HG03095 (cell line): ENCODE measurements around the gene RTTN.
A peak's percentile ranks its signal among the peaks of the same experiment; 100 is the strongest.
"Not testable (repeated sequence)": the region's sequence is repeated elsewhere in the genome, so short reads cannot be mapped to it uniquely, and the experiment has no call there.

Source experiments
- ATAC-seq: cut with Tn5 transposase; IDR thresholded peaks from one replicate; pipeline ENCODE4 v1.9.1; 2021; ENCODE audit warnings: moderate library complexity; ENCODE audit not compliant: unreplicated experiment

The RTTN gene, protein sequence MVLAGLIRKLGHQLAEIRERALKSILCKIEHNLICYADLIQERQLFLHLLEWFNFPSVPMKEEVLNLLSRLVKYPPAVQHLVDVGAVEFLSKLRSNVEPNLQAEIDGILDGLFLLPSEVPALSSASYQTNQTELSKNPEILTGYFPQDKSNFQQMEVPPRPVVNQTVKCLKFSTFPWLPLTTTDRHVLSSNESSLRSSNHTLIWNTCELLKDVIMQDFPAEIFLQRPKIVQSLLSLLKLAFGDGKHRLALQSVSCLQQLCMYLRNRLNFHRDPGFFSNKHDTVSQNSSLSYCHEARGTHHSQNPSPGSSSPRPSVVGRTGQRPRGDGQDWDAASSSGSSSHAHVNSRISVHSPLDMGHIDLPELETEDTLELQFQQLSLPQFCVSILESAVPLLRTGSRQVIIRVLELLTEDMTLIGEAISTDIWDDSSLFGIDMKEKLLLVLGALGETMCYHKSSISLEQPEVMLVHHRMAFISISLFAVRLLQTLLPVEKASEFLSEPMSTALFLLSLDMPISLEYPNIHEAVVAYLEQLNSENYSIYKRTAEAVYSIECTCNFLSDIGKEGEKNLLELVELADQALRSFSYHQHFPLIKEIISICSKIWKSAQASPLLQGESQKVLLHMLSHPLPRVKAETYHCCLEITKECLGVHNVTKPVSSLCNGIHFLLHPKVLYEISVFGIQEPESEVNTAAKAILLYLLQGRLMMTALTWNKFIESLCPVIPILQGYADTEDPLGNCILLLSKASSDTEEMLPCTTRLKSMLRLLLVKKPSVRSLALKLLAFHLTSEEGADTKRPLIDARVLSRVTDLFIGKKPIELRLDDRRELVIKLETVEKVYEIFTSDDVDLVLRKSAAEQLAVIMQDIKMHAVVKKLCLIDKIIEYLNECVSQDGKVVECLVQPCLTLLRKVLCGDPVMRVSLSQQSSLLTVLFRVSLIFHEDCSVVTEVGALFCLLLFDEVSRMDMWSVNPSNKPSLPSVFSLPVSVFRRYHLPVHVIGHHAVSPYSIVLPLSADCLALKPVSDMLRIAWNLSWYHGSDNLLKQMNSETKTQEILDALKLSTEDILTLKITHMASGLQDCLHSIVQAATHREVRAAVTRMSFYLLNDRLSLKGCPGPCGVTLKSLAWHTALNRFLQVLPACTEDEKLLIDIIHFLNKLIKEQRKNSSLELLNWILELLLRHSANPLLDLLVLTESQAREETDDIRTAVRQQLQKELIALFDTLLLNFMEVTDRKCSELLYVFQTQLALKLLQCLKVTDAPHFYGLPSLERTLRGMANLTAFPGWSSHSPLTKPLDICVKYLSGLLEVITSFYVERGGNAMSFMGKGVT (N-terminal part only)

GRCh38 chr18:70205421-70206397 is at the start of gene RTTN:
TSS of gene RTTN (minus strand) at chr18:70205687. CDS start at chr18:70205658, 29 bp downstream.
- peak; percentile 98 for ATAC-seq

DNA sequence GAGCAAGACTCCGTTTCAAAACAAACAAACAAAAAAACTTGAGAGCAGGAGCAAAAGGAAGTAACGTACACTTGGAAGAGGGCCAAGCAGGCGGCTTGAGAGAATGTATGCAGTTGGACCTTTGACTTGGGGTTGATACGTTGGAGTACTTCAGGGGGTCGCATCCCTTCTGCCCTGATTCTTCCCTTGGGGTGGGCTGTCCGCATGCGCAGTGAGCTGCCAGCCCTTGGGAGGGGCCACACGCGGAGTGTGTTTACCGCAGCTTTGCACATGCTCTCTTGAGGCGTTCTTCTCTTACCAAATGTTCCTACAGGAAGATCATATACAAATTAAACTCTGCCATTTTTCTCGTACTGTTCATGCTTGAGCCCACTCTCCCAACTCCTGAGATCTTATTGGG is 45.3 kb upstream of the RTTN start:
- ATAC-seq: no peak

DNA sequence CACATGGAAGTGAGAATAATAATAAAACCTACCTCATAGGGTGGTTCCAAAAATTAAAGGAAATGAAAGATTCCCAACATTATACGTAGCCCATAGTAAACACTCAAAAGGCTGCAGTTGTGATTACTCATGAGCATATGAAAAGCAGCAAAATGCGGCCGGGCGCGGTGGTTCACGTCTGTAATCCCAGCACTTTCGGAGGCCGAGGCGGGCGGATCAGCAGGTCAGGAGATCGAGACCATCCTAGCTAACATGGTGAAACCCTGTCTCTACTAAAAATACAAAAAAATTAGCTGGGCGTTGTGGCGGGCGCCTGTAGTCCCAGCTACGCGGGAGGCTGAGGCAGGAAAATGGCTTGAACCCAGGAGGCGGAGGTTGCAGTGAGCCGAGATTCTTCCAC is 44.4 kb upstream of the RTTN start:
- not testable (repeated sequence) for ATAC-seq

DNA sequence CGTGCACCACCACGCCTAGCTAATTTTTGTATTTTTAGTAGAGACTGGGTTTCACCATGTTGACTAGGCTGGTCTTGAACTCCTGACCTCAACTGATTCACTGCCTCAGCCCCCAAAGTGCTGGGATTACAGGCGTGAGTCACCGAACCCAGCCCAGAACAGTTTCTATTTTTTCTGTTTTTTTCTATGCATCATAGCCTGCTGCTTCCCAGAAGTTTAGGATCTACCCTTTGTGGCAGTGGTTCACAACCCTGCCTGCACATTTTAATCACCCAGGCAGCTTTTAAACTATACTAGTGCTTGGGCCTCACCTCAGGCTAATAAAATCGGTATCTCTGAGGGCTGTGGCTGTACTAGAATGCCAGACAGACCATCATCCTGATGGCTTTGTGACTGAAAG is 43.6 kb upstream of the RTTN start:
- ATAC-seq: no peak

- ATAC-seq: no peak
Observed at GRCh38 chr18:70246061-70246466, 40.6 kb upstream of the RTTN start.

- ATAC-seq: no peak
Observed at GRCh38 chr18:70243131-70243929, 37.8 kb upstream of the RTTN start.

GRCh38 chr18:70236921-70237320 is 31.4 kb upstream of the RTTN start:
- not testable (repeated sequence) for ATAC-seq

DNA sequence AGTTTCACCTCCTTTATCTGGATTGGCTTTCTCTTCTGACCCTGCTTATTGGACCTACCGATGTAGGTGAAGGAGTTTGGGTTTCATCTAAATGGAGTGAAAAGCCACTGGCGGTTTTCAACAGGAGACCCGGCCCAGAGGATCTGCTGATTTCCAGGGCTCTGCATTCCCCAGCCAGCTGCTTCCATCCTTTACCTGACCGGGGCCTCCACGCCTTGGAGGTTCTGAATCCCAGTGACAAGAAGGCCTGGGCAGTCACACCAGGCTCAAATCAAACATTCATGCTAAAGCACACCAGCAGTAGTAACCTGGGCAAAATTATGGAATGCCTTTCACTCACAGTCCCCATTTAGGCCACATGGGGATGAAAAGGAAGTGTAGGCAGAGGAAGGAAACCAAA is 30.0 kb upstream of the RTTN start:
- no peak for ATAC-seq

- no peak for ATAC-seq
Observed at GRCh38 chr18:70234667-70235459, 29.4 kb upstream of the RTTN start.

- ATAC-seq: no peak
Observed at GRCh38 chr18:70233974-70234373, 28.5 kb upstream of the RTTN start.

DNA sequence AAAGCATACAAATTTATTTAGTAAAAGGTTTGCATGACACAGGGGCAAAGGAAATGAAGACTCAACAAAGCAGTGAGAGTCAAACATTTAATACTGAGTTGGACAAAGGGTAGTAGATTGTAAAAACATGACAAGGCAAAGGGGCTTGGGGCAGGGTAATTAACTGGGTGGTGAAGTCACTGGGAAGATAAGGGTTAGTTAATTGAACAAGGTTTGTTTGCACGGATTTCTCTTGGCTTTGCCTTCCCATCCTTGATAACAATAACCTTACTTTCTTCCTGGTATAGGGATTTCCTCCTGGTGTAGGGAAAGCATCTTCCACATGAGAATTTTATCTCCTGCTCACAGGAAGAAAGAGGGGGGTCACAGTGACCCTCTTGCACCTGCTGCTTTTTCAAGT is 26.8 kb upstream of the RTTN start:
- no peak for ATAC-seq

DNA sequence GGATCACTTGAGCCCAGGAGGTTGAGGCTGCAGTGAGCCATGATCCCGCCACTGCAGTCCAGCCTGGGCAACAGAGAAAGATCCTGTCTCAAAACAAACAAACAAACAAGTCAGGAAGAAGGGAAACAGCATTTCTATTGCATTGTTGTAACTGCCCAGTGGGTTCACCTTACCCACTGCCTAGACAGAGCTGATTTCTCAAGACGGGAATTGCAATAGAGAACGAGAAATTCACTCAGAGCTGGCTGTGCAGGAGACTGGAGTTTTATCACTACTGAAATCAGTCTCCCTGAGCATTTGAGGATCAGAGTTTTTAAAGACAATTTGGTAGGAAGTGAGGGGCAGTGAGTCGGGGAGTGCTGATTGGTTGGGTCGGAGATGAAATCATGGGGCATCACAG is 24.2 kb upstream of the RTTN start:
- ATAC-seq: no peak

DNA sequence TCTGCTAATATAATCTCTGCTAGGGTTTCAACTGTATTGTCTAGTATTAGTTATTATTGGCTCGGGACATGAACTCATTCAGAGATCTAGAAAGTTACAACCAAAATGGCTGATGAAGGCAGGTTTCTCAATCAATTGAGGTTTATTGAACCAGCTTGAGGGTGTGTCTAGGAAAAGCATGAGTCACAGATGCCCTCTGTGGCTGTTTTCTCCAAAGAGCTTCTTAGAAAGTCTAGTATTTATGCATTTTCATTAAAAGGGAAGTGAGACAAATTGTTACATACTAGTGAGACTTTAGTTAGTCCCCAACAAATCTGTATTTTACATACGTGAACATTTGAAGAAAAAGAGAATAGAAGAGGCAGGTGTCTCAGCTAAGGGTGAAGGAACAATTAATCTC is 23.0 kb upstream of the RTTN start:
- ATAC-seq: no peak

DNA sequence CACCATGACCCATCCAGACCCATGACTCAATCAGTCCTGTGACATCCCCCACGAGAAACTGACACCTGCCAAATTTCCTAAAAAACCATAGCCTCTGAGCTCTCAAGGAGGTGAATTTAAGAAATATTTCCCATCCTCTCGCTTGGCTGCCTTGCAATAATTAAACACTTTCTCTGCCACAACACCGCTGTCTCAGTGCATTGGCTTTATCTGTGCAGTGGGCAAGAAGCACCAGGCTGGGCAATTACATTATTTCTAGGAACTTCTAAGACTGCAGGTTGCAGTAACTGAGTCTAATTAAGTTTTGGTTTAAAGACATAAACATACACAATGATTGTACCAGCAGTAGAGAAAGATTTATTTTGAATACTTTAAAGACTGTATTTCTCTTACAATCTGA is 22.0 kb upstream of the RTTN start:
- ATAC-seq: no peak

- ATAC-seq: no peak
Observed at GRCh38 chr18:70221915-70222278, 16.4 kb upstream of the RTTN start.

DNA sequence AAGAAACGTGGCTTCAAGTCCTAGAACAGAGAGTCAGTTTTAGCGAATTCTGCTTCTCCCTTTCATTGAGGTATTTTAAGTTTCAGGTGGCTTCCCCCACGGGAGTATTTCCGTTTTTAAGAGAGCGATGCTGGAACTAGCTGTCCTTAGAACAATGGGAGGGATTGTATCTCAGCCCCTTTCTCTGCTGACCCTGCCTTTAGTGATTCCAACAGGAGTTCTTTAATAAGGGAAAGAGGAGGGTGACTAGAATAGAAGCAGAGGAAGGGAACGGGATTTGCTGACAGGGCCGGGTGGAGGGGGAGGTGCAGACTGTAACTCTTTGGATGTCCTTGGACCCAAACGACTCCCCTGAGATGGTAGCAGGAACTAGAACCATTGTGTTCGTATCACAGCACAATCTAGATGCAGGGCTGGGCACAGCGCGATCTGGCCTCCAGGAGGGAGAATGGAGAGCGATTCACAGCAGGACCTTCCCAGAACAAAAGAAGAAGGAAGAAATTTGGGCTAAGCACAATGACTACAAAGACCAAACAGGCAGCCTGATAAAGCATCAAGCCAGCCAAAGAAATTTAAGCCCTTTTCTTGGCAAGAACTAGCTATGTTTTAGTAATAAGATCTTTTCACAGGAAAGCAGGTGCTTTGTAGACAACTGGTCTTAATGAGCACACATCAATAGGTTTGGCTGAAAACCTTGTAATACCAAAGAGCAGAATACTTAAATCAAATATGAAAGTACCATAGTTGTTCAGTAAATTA is 15.8 kb upstream of the RTTN start:
- no peak for ATAC-seq

DNA sequence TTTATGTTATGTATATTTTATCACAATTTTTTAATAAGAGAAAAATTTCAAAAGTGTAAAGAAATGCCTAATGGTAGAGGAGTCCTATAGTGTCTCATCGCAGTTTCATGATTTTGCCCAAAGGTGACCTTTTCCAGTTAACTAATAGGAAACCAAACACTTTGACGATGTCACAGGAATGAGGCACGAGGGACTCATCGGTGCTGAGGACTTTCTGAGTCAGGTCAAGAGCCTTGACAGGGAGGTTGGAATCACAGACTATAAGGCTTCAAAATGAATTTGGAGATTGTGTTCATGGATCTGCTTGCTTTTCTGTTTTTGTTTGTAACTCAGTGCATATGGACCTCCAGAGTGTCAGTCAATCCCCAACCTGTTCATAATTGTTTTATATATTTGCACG is 15.1 kb upstream of the RTTN start:
- ATAC-seq: no peak

DNA sequence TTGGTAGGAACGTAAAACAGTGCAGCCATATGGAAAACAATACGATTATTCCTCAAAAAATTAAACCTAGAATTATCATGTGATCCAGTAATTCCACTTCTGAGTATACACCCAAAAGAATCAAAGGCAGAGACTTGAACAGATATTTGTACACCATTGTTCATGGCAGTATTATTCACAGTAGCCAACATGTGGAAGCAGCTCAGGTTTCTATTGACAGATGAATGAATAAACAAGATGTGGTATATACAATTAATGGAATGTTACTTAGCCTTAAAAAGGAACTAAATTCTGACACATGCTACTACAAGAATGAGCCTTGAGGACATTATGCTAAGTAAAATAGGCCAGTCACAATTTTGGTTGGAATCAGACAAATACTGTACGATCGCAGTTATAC is 14.2 kb upstream of the RTTN start:
- ATAC-seq: no peak
